H54 (cell line): Measurements from ENCODE around the gene MAP2K7.
A peak's percentile ranks its signal among the peaks of the same experiment; 100 is the strongest.
"Not testable (repeated sequence)": the region's sequence is repeated elsewhere in the genome, so short reads cannot be mapped to it uniquely, and the experiment has no call there.

Experiments used
- DNase-seq: peaks from one replicate; pipeline ENCODE4 v3.0.0; 2011; ENCODE audit warnings: low spot score, mixed read lengths; ENCODE audit not compliant: insufficient read length
- FAIRE-seq: peaks from 3 replicates; lab custom pipeline; 2011; peaks lifted over from hg19 to GRCh38; lab: Jason Lieb, UNC
- POLR2A ChIP-seq: IDR thresholded peaks from 2 replicates; pipeline ENCODE4 v1.6.1; 2011; ENCODE audit warnings: low read depth, mild to moderate bottlenecking, low read length

The MAP2K7 gene

GRCh38 chr19:7926727-7927604 lies 23.3 kb downstream of the MAP2K7 start:
- FAIRE-seq (no peak), DNase-seq (no peak)
- no peak for TF ChIP-seq POLR2A

GRCh38 chr19:7927605-7928333 lies 24.1 kb downstream of the MAP2K7 start:
- DNase-seq (no peak), FAIRE-seq (no peak)
- TF ChIP-seq POLR2A, result no peak

GRCh38 chr19:7928334-7928706 lies 24.6 kb downstream of the MAP2K7 start:
- FAIRE-seq (no peak), DNase-seq (no peak)
- TF ChIP-seq POLR2A, result no peak

GRCh38 chr19:7928741-7929701 lies 25.3 kb downstream of the MAP2K7 start:
- DNase-seq (peak; percentile 69), FAIRE-seq (no peak)
- TF ChIP-seq POLR2A, result no peak

GRCh38 chr19:7930030-7930429 lies 26.4 kb downstream of the MAP2K7 start:
- not testable (repeated sequence) for DNase-seq, FAIRE-seq

- FAIRE-seq (no peak), DNase-seq (no peak)
- no peak for TF ChIP-seq POLR2A
These were observed 27.1 kb downstream of the MAP2K7 start for GRCh38 chr19:7930765-7931164.

GRCh38 chr19:7931221-7932061 lies 27.8 kb downstream of the MAP2K7 start:
- TF ChIP-seq POLR2A, result no peak
- FAIRE-seq, result no peak
- DNase-seq, result no peak

- DNase-seq (no peak), FAIRE-seq (no peak)
- no peak for TF ChIP-seq POLR2A
These were observed 28.7 kb downstream of the MAP2K7 start for GRCh38 chr19:7932276-7932929.

GRCh38 chr19:7932930-7933300 lies 29.2 kb downstream of the MAP2K7 start:
- FAIRE-seq, result no peak

GRCh38 chr19:7933411-7933810 lies 29.7 kb downstream of the MAP2K7 start:
- TF ChIP-seq POLR2A, result no peak
- FAIRE-seq, result no peak

More at GRCh38 chr19:7932930-7933300, 29.2 kb downstream of the MAP2K7 start:
- TF ChIP-seq POLR2A, result no peak
- no peak for DNase-seq

GRCh38 chr19:7933828-7934725 lies 30.4 kb downstream of the MAP2K7 start:
- FAIRE-seq (no peak), DNase-seq (no peak)
- no peak for TF ChIP-seq POLR2A

More at GRCh38 chr19:7933411-7933810, 29.7 kb downstream of the MAP2K7 start:
- no peak for DNase-seq
